ENCODE measurements around the gene SNX19. TPM values are rescaled to one million over a fixed set of nuclear protein-coding genes. Genes with fewer than 3 reads are reported as not detected.

SNX19 gene
- total RNA-seq, 1 experiment from 2014 or later: 34.4 TPM

- Histone ChIP-seq H2AFZ (ENCODE audit: low read length) (no peak overlapping the region), H3K56ac (ENCODE audit: insufficient read length, low read depth, low read length) (no peak overlapping the region), H2AK5ac (ENCODE audit: insufficient read length, low read length) (no peak overlapping the region), H2BK5ac (ENCODE audit: insufficient read length, low read length) (no peak overlapping the region), H2BK120ac (ENCODE audit: low read depth, low read length, poor library complexity, severe bottlenecking) (no peak overlapping the region), H3K9me3 (ENCODE audit: control insufficient read depth, low read depth, low read length) (no peaks in the 10 kb centered on the region), H3K4me1 (ENCODE audit: insufficient read depth, low read length) (no peaks in the 10 kb centered on the region), H2BK20ac (ENCODE audit: low read depth, low read length, poor library complexity, severe bottlenecking) (no peak overlapping the region), H4K8ac (replicated peaks; ENCODE audit: insufficient read length, low read depth, low read length) (no peak overlapping the region), H4K20me1 (ENCODE audit: control insufficient read depth, insufficient read depth, insufficient read length) (no peaks in the 10 kb centered on the region), H3K79me1 (ENCODE audit: insufficient read depth, low read depth, low read length, poor library complexity, severe bottlenecking) (no peaks in the 10 kb centered on the region), H3K18ac (ENCODE audit: insufficient read length, low read depth, low read length) (no peak overlapping the region), H3K27me3 (ENCODE audit: insufficient read depth, low read length) (no peaks in the 10 kb centered on the region), H3K27ac (ENCODE audit: insufficient read length, low read depth, low read length) (no peak overlapping the region), H3K79me2 (ENCODE audit: insufficient read depth, low read length) (no peaks in the 10 kb centered on the region), H4K91ac (ENCODE audit: insufficient read length, low read depth, low read length) (no peak overlapping the region), H3K4ac (ENCODE audit: low read depth, low read length) (no peak overlapping the region), H4K5ac (ENCODE audit: insufficient read length, low read depth, low read length) (no peak overlapping the region), H3T11ph (ENCODE audit: low read length) (no peak overlapping the region), H3K23me2 (ENCODE audit: insufficient read length, low read depth, low read length, poor library complexity, severe bottlenecking) (no peaks in the 10 kb centered on the region), H3K4me2 (ENCODE audit: insufficient read depth, insufficient read length, low read length) (no peak overlapping the region), H3K23ac (ENCODE audit: insufficient read length, low read depth, low read length) (no peak overlapping the region), H3K14ac (ENCODE audit: insufficient read depth, low read length) (no peak overlapping the region), H2BK15ac (ENCODE audit: low read depth, low read length) (no peak overlapping the region), H3K9ac (ENCODE audit: extremely low read depth, insufficient read length, low read length) (no peak overlapping the region), H2BK12ac (ENCODE audit: insufficient read length, low read depth, low read length) (no peak overlapping the region)
- Mint-ChIP-seq H3K4me1 (peaks cover 15 to 19% of the 10 kb centered on the region in 2 experiments), H3K4me3 (no peak overlapping the region), H3K27me3 (ENCODE audit: low read depth) (peaks cover 11% of the 10 kb centered on the region), H3K9me3 (no peaks in the 10 kb centered on the region), H3K27ac (peak overlapping the region in 1 of 3 experiments; percentile 34; a peak in 1 of 7 replicates), H3K36me3 (ENCODE audit: insufficient read depth in 1 of 3, low read depth in 3 of 3) (no peaks in the 10 kb centered on the region)
- TF ChIP-seq CTCF (conservative IDR thresholded peaks at IDR 0.05): peak; percentile 77
- WGBS (ENCODE audit: extremely low coverage, insufficient read length, low lambda C conversion rate): no CpG with 5 or more reads among the region's 13 CpGs
- DNase-seq: peak; percentile 93
These were observed 88.6 kb downstream of the SNX19 start for GRCh38 chr11:130827451-130828377.

Data from H9 (cell line).